Effector memory CD8-positive, alpha-beta T cell (primary cell): ENCODE results near the gene LYPD1.

Experiments
- ATAC-seq: fragments of 150-1000 bp; cut with Tn5 transposase; replicated peaks from 2 replicates; pipeline ENCODE4 v1.10.0; 2021; ENCODE audit warnings: mild to moderate bottlenecking, moderate library complexity
- DNase-seq, 3 experiments: peaks; one replicate each; pipeline ENCODE4 v3.0.0; 2021
- H3K27ac Mint-ChIP-seq, 2 donors: one replicate each; pipeline ENCODE4 v1.8.0; 2022; ENCODE audit warnings: mild to moderate bottlenecking in 2 of 2, mixed read lengths in 2 of 2, moderate library complexity in 2 of 2
- H3K27me3 Mint-ChIP-seq, 2 donors: one replicate each; pipeline ENCODE4 v1.8.0; 2022; ENCODE audit warnings: mixed read lengths in 2 of 2
- H3K36me3 Mint-ChIP-seq: one replicate; pipeline ENCODE4 v1.8.0; 2022; ENCODE audit warnings: mild to moderate bottlenecking, moderate library complexity, mixed read lengths; ENCODE audit not compliant: insufficient read depth
- H3K4me1 Mint-ChIP-seq, 2 donors: one replicate each; pipeline ENCODE4 v1.8.0; 2022; ENCODE audit warnings: low read depth in 2 of 2, mixed read lengths in 2 of 2
- H3K4me3 Mint-ChIP-seq, 2 donors: one replicate each; pipeline ENCODE4 v1.8.0; 2022; ENCODE audit warnings: mild to moderate bottlenecking in 2 of 2, mixed read lengths in 2 of 2, moderate library complexity in 2 of 2
- H3K9me3 Mint-ChIP-seq, 2 donors: one replicate each; pipeline ENCODE4 v1.8.0; 2022; ENCODE audit warnings: mixed read lengths in 2 of 2

Gene LYPD1

DNA sequence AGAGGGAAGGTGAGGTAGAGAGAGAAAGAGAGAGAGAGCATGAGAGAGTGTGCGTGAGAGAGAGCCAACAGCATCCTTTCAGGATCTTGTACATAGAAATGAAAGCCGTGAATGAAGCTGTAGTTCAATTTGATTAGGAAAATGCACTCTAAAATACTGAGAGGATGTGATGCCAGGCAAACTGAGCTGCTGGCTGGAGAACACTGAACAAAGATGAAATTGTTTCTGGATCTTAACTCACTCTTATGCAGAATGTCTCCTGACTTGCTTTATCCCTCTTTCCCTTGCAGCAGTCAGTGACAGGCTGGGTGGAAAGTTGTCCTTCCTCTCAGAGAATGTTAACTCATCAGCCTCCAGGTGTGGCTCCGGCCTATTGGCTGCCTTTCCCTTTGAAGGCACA is 10.7 kb downstream of the LYPD1 start:
- Mint-ChIP-seq H3K4me1 (no peaks in the 10 kb centered on the region), H3K27me3 (no peaks in the 10 kb centered on the region), H3K36me3 (no peaks in the 10 kb centered on the region), H3K27ac (no peak overlapping the region), H3K4me3 (no peak overlapping the region), H3K9me3 (peaks cover 0 to 13% of the 10 kb centered on the region in 2 donors)
- ATAC-seq (no peak), DNase-seq (no peak)

DNA sequence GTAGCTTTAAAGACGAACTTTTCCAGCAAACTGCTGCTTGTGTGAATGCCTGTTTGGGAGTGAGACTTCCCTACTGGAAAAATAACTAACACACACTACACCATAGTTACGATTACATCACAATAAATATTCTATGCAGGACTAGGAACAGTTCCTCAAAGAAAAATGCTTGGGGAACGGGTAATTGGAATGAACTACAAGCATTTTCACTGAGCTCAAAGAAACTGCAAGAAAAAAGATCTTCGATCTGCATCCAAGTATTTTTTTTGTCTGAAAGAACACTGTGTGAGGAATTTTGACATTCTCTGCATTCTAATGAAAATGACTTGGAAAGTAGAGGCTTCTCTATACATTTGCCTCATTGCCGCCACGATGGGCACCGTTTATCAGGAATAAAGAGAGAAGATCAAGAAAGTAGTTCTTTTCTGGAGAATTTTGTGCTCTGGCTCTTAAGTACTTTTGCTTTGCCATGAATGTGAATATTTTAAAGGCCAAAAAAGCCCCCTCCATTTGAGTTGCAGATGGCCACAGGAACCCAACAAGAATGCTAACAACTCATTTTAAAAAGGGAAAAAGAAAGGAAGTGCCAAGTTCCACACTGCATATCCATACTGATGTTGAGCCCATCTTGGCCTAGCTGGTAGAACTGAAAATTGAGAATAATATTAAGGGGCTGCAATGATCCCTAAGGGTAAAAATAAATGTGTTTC is 13.6 kb downstream of the LYPD1 start:
- H3K27ac Mint-ChIP-seq = no peak overlapping the region

DNA sequence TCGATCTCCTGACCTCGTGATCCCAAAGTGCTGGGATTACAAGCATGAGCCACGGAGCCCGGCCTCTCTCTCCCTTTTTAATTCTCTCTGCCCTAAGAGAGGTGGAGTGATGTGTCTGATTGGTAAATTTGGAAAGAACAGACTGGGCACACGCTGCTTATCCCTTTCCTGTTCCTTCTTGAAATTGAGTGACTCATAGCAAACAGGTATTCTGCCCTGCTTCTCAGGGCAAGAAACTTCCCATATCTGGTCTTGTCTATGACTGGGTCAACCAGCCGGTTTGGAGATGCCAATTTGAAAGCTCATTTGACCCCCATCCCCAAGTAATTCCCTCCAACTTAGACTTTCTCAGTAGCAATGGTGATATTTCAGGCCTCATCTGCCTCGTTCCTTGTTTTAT is 15.0 kb downstream of the LYPD1 start:
- H3K27me3 Mint-ChIP-seq = no peaks in the 10 kb centered on the region
- no peak overlapping the region for H3K27ac Mint-ChIP-seq
- H3K9me3 Mint-ChIP-seq = peaks cover 0 to 19% of the 10 kb centered on the region in 2 donors
- peaks cover 2% of the 10 kb centered on the region for H3K36me3 Mint-ChIP-seq
- DNase-seq (no peak), ATAC-seq (no peak)
- no peaks in the 10 kb centered on the region for H3K4me1 Mint-ChIP-seq
- no peak overlapping the region for H3K4me3 Mint-ChIP-seq

More for the DNA sequence above, 13.6 kb downstream of the LYPD1 start:
- no peak for ATAC-seq
- no peak for DNase-seq
- peaks cover 0 to 21% of the 10 kb centered on the region in 2 donors for H3K9me3 Mint-ChIP-seq
- no peaks in the 10 kb centered on the region for H3K27me3 Mint-ChIP-seq
- H3K4me3 Mint-ChIP-seq = no peak overlapping the region
- peaks cover under 1% of the 10 kb centered on the region for H3K36me3 Mint-ChIP-seq
- H3K4me1 Mint-ChIP-seq = no peaks in the 10 kb centered on the region

DNA sequence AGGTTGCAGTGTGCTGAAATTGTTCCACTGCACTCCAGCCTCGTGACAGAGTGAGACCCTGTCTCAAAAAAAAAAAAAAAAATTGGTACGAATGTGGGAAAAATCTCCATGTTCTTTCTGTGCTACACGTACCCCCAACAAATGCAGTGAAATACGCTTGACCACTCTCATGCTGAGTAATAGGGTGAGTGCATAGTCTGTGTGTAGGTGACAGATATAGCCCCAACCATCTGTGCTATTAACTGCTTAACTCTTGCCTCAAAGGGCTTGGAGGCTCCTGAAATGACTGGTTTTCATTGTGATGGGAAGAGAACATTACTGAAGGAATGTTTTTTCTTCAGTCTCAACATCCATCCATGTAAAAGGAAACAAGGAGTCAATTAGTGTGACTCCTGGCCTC is 15.7 kb downstream of the LYPD1 start:
- H3K9me3 Mint-ChIP-seq = peaks cover 0 to 19% of the 10 kb centered on the region in 2 donors
- ATAC-seq (no peak), DNase-seq (no peak)
- H3K27ac Mint-ChIP-seq = no peak overlapping the region
- H3K4me1 Mint-ChIP-seq = no peaks in the 10 kb centered on the region
- H3K4me3 Mint-ChIP-seq = no peak overlapping the region
- peaks cover 2% of the 10 kb centered on the region for H3K36me3 Mint-ChIP-seq
- no peaks in the 10 kb centered on the region for H3K27me3 Mint-ChIP-seq

DNA sequence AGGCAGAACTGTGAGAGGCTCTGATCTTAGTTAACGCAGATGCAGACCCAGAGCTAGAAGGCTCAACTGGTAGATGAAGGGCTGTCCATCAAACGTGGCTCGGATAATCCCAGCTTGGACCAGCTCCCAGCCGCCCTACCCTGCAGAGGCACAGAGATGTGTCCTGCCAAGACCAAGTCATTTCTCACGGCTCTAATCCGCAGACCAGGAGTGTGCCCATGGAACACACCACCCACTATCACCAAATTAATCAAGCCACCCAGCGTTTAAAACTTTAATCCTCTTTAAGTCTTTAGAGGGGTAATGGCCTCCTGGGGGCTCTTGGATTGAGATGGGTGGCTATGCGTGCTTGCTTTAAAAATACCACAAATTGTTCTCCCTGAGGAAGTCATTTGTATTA is 17.5 kb downstream of the LYPD1 start:
- peaks cover 0 to 7% of the 10 kb centered on the region in 2 donors for H3K27me3 Mint-ChIP-seq
- H3K36me3 Mint-ChIP-seq = peaks cover 2% of the 10 kb centered on the region
- no peak overlapping the region for H3K4me3 Mint-ChIP-seq
- H3K4me1 Mint-ChIP-seq = no peaks in the 10 kb centered on the region
- no peak overlapping the region for H3K27ac Mint-ChIP-seq
- no peak for ATAC-seq
- DNase-seq = no peak
- H3K9me3 Mint-ChIP-seq = peaks cover 8 to 11% of the 10 kb centered on the region in 2 donors

DNA sequence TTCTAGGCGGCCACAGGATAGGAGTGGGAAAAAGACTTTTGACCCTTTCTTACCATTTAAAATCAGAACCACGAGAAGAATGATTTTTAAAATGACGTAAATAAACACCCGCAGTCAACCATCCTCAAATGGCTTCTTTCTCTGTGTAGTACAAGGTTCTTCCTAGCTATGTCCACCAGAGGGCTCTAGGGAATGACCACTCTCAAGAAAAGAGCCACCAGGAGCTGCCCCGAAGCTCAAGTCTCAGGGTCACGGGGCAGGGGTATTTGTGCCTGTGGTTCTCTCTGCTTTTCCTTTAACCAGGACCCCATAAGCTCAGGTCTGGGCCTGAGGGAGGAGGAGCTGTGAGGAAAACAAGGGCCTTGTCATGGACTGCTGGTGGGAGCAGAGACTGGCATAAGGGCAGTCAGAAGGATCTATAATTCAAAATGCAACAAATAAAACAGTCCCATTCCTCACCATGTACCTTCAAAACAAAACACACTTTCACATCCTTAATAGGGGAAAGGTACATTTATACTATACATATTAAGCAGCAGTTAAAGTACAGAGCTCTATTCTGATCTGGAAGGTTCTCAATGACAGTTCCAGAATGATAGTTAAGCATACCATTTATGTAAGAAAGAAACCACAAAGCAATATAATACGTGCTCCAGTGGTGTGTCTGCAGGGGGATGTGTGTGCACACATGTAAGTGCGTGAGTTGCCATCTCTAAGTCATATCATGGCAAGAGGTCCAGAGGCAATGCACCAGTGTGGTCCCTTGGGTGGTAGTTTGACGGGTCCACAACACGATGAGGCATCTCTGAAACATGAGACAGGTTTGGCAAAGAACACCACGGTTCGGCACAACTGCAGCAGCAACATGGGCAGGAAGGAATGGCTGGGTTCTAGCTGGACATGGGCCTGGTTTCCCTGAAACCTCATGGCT is 18.6 kb downstream of the LYPD1 start:
- DNase-seq = no peak
- no peaks in the 10 kb centered on the region for H3K4me1 Mint-ChIP-seq
- no peak for ATAC-seq
- H3K9me3 Mint-ChIP-seq = peaks cover 8 to 11% of the 10 kb centered on the region in 2 donors
- peaks cover 0 to 7% of the 10 kb centered on the region in 2 donors for H3K27me3 Mint-ChIP-seq
- H3K36me3 Mint-ChIP-seq = peaks cover 2% of the 10 kb centered on the region
- H3K4me3 Mint-ChIP-seq = no peak overlapping the region
- no peak overlapping the region for H3K27ac Mint-ChIP-seq

DNA sequence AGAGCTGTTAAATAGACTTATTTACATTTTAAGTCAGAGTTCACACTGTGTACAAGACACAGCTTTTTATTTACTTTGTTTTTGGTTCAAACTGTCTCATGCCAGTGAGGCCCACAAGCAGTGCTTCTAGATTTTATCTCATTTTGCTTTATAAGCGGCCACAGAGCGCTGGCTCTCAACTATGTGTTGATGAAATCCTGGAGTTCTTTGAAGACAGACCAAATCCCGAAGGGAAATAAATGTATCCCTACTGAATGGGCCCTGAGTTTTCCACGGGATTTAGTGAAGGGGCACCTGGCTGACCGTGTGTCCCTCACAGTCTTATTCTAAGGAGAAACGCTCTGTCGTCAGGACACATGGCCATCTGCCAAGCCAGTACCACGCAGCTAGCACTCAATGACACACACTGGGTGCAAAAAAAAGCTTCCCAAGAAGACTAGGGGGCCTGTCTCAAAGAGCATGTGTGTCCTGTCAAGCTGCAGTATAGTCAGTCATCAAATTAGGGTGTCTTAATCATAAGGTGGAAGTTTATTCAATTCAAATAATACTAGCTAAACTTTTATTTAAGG is 23.4 kb downstream of the LYPD1 start:
- Mint-ChIP-seq H3K27ac (no peak overlapping the region), H3K4me1 (peaks cover 0 to 4% of the 10 kb centered on the region in 2 donors), H3K4me3 (no peak overlapping the region), H3K9me3 (peaks cover 3 to 8% of the 10 kb centered on the region in 2 donors), H3K36me3 (peaks cover 2% of the 10 kb centered on the region), H3K27me3 (peaks cover 0 to 7% of the 10 kb centered on the region in 2 donors)
- DNase-seq (no peak), ATAC-seq (no peak)

DNA sequence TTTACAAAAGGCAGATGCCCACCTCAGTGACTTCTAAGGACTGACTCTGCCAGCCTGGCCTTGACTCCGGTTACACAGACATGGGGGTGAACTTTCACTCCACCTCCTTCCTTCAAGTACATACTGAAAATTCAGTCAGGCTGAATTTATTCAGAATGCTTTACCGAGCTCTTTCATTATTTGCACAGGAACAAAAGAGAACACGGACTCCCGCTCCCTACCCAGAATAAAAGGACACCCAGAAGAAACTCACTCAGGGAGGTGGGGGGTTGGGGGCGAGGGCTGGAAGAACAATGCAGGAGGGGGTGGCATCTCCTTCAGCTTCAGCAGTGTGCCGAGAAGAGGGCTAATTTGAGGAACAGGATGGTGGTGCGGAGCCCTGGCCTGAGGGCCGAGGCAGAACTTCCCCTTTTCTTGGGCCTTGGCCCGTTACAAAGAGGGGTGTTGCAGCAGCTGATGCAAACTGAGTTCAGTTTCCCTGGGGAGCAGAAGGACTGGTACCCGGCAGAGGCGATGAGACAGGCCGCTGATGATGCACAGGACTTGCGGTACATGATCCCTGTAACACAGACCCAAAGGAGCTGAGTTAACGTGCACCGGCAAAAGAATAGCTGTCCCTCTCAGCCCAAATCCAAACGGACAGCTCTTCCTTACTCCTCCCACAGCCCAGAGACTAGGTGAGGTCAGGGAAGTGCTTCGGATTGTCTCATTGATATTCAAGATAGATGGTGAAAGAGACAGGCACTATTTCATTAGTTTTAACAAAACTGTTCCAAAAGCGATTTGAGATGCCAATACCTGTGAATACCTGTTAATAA is 24.1 kb downstream of the LYPD1 start:
- Mint-ChIP-seq H3K27ac (no peak overlapping the region), H3K36me3 (no peaks in the 10 kb centered on the region), H3K9me3 (peaks cover 2 to 8% of the 10 kb centered on the region in 2 donors), H3K4me1 (peaks cover 0 to 4% of the 10 kb centered on the region in 2 donors), H3K27me3 (peaks cover 0 to 7% of the 10 kb centered on the region in 2 donors), H3K4me3 (no peak overlapping the region)
- ATAC-seq = no peak
- no peak for DNase-seq

DNA sequence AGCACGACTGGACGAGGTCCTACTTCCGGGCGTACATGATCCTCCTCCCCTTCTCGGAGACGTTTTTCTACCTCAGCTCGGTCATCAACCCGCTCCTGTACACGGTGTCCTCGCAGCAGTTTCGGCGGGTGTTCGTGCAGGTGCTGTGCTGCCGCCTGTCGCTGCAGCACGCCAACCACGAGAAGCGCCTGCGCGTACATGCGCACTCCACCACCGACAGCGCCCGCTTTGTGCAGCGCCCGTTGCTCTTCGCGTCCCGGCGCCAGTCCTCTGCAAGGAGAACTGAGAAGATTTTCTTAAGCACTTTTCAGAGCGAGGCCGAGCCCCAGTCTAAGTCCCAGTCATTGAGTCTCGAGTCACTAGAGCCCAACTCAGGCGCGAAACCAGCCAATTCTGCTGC is 24.8 kb downstream of the LYPD1 start:
- peaks cover 2 to 8% of the 10 kb centered on the region in 2 donors for H3K9me3 Mint-ChIP-seq
- ATAC-seq (no peak), DNase-seq (no peak)
- peaks cover 0 to 7% of the 10 kb centered on the region in 2 donors for H3K27me3 Mint-ChIP-seq
- H3K4me1 Mint-ChIP-seq = peaks cover 0 to 4% of the 10 kb centered on the region in 2 donors
- no peak overlapping the region for H3K4me3 Mint-ChIP-seq
- H3K36me3 Mint-ChIP-seq = no peaks in the 10 kb centered on the region
- no peak overlapping the region for H3K27ac Mint-ChIP-seq

DNA sequence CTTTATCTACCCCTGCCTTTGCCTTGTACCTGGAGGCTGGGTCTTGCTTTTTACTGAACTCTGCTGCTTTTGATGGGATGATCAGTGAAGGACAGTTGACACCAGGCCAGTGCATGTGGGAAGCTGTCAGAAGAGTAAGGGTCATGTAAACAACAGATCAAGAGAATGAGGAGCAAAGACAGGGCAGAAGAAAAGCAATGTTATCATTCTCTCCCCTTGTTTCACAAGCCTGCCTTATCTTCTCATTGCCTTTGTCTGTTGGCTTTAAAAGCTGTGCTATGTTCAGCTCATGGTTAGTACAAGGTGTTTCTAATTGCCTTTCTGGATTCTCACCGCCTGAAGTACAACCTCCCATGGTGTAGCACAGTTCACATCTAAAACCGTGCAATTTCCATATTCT is 27.6 kb downstream of the LYPD1 start:
- Mint-ChIP-seq H3K36me3 (no peaks in the 10 kb centered on the region), H3K4me1 (peaks cover 0 to 4% of the 10 kb centered on the region in 2 donors), H3K27ac (no peak overlapping the region), H3K9me3 (peaks cover 0 to 2% of the 10 kb centered on the region in 2 donors), H3K27me3 (no peaks in the 10 kb centered on the region), H3K4me3 (no peak overlapping the region)
- no peak for DNase-seq
- ATAC-seq = no peak

DNA sequence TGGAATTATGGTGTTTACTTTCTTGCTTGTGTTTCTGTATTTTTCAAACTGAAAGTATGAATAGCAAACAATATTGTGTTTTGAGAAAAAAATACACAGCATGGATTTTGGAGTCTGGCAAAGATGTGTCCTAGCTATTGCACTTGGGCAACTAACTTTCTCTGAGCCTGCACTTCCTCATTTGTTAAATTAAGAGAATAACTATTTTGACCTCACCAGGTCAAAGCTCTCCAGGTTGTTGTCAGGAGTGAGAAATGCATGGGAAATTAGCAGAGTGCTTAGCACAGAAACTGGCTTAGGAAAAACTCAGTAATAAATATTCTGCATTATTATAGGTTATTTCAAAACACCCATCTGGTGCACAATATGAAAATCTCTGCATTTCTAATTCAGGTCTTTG is 28.2 kb downstream of the LYPD1 start:
- Mint-ChIP-seq H3K4me1 (peaks cover 0 to 4% of the 10 kb centered on the region in 2 donors), H3K27me3 (no peaks in the 10 kb centered on the region), H3K9me3 (peaks cover 0 to 2% of the 10 kb centered on the region in 2 donors), H3K27ac (no peak overlapping the region), H3K36me3 (no peaks in the 10 kb centered on the region), H3K4me3 (no peak overlapping the region)
- DNase-seq (no peak), ATAC-seq (no peak)

DNA sequence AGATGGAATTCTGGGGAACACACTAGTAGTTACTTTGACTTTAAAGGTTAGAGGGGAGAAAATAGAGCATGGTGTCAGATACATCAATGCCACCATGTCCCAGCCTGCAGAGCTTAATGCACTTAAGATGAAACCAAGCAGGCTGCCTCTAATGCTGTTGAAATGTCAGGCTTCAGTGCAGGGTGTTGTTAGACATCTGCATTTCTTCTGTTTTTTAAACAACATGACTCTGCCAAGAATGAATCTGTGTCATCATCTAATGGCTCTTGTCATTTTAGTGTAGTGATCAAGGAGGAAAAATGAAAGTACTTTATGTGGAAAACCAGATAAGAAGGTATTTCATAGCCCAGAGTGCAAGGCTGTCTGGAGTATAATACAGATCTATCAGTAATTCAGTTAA is 29.9 kb downstream of the LYPD1 start:
- Mint-ChIP-seq H3K4me1 (peaks cover 0 to 2% of the 10 kb centered on the region in 2 donors), H3K4me3 (no peak overlapping the region), H3K36me3 (no peaks in the 10 kb centered on the region), H3K27ac (no peak overlapping the region), H3K27me3 (no peaks in the 10 kb centered on the region), H3K9me3 (peaks cover 0 to 6% of the 10 kb centered on the region in 2 donors)
- no peak for ATAC-seq
- DNase-seq = no peak
